HepG2 (cell line): ENCODE results near the gene PTPN18. TPM values are rescaled to one million over a fixed set of nuclear protein-coding genes. Genes with fewer than 3 reads are reported as not detected.

Source experiments
- ATAC-seq: fragments of 200-7000 bp; cut with Tn5 transposase; 3 replicates; pipeline ENCODE4 v1.9.1; 2020; ENCODE audit warnings: mild to moderate bottlenecking, moderate library complexity
- BruUV-seq: library from RNA; stranded (reverse); fragments of 400-500 nt; replicated peaks from 2 replicates; lab custom pipeline; 2021; lab: Mats Ljungman, UMichigan
- CTCF ChIA-PET: fragments of 300-600 bp; formaldehyde crosslinking; extraction: SDS; loops from one replicate; lab custom pipeline; 2021; ENCODE audit warnings: low total read pairs, inconsistent platforms, low intra/inter-chr PET ratio; lab: Yijun Ruan, JAX
- POLR2A ChIA-PET: fragments of 350-600 bp; sonication (Branson Sonifier 250); formaldehyde crosslinking; loops from one replicate; lab custom pipeline; 2020; ENCODE audit warnings: antibody characterized with exemption, inconsistent platforms; lab: Yijun Ruan, JAX
- DNase-seq: peaks from one replicate; pipeline ENCODE4 v3.0.0-alpha.2; 2015; ENCODE audit warnings: low spot score
- FAIRE-seq: peaks from 3 replicates; lab custom pipeline; 2011; peaks lifted over from hg19 to GRCh38; lab: Jason Lieb, UNC
- H2AFZ ChIP-seq: one replicate; pipeline ENCODE4 v1.6.1; 2011; ENCODE audit warnings: low read length, inconsistent platforms
- H3K27ac ChIP-seq: fragments of 300-600 bp; 3 replicates; pipeline ENCODE4 v1.8.0; 2011; ENCODE audit warnings: mixed run types, mild to moderate bottlenecking, mixed read lengths, low read length, inconsistent platforms; ENCODE audit not compliant: insufficient read depth; ENCODE audit errors: extremely low read length
- H3K27me3 ChIP-seq, 2 experiments: fragments of 200-600 bp in 1 of 2; 2 replicates in 1 of 2; 3 replicates in 1 of 2; pipeline versions ENCODE4 v1.6.0 to v1.8.0; 2011; ENCODE audit warnings: low read length in 2 of 2, mild to moderate bottlenecking in 2 of 2, moderate library complexity in 2 of 2, inconsistent platforms in 1 of 2; ENCODE audit not compliant: insufficient read depth in 2 of 2, control insufficient read depth in 1 of 2
- H3K36me3 ChIP-seq, 2 experiments: fragments of 200-600 bp in 1 of 2; replicated peaks in 1 of 2; 2 replicates in 1 of 2; 3 replicates in 1 of 2; pipeline versions ENCODE4 v1.5.1 to v1.8.0; 2011; ENCODE audit warnings: low read length in 2 of 2, inconsistent platforms in 1 of 2; ENCODE audit not compliant: insufficient read depth in 2 of 2, control insufficient read depth in 1 of 2
- H3K4me1 ChIP-seq: 2 replicates; pipeline ENCODE4 v1.5.1; 2012; ENCODE audit warnings: low read length, inconsistent platforms; ENCODE audit not compliant: insufficient read depth
- H3K4me2 ChIP-seq: 2 replicates; pipeline ENCODE4 v1.6.0; 2011; ENCODE audit warnings: low read depth, low read length, inconsistent platforms
- H3K4me3 ChIP-seq, 3 experiments: fragments of 200-600 bp in 1 of 3; sonication (generic), shearing (Covaris generic) in 1 of 3; replicated peaks in 1 of 3; 2 replicates each; pipeline ENCODE4 v1.5.1; 2011 to 2016; ENCODE audit warnings: low read length in 3 of 3, inconsistent platforms in 2 of 3, low read depth in 2 of 3, mild to moderate bottlenecking in 2 of 3, control low read depth in 1 of 3, mixed read lengths in 1 of 3; ENCODE audit not compliant: insufficient read depth in 1 of 3
- H3K79me2 ChIP-seq: one replicate; pipeline ENCODE4 v1.6.1; 2011; ENCODE audit warnings: low read length, inconsistent platforms; ENCODE audit not compliant: insufficient read depth
- H3K9ac ChIP-seq: 2 replicates; pipeline ENCODE4 v1.6.0; 2011; ENCODE audit warnings: mild to moderate bottlenecking, low read depth, low read length, inconsistent platforms; ENCODE audit not compliant: insufficient read depth
- H3K9me3 ChIP-seq: 2 replicates; pipeline ENCODE4 v1.5.1; 2012; ENCODE audit warnings: mild to moderate bottlenecking, low read length
- H4K20me1 ChIP-seq: 2 replicates; pipeline ENCODE4 v1.6.0; 2011; ENCODE audit warnings: inconsistent platforms, mild to moderate bottlenecking, low read length, moderate library complexity; ENCODE audit not compliant: insufficient read depth
- CHD4 ChIP-seq: fragments of 200-600 bp; sonication (generic); IDR thresholded peaks from 2 replicates; pipeline ENCODE4 v1.7.0; 2017; ENCODE audit warnings: mild to moderate bottlenecking, low read length, borderline replicate concordance
- RARG ChIP-seq: sonication (generic); formaldehyde crosslinking; IDR thresholded peaks from 2 replicates; pipeline ENCODE4 v1.4.0; 2020; ENCODE audit warnings: low read depth, mild to moderate bottlenecking, missing genetic modification reagents
- RNF2 ChIP-seq: fragments of 450-650 bp; conservative IDR thresholded peaks from 2 replicates; pipeline ENCODE4 v1.6.1; 2016; ENCODE audit warnings: low read depth
- TFE3 ChIP-seq: IDR thresholded peaks from 2 replicates; pipeline ENCODE4 v1.6.1; 2016
- ZFYVE20 ChIP-seq: sonication (generic); formaldehyde crosslinking; IDR thresholded peaks from 2 replicates; pipeline ENCODE4 v1.8.0; 2023; ENCODE audit warnings: low read depth, mild to moderate bottlenecking, moderate library complexity, missing genetic modification reagents, borderline replicate concordance
- ZKSCAN5 ChIP-seq: sonication (generic); formaldehyde crosslinking; IDR thresholded peaks from 2 replicates; pipeline ENCODE4 v1.5.1; 2020; ENCODE audit warnings: mild to moderate bottlenecking, missing genetic modification reagents
- ZKSCAN8 ChIP-seq: IDR thresholded peaks from 2 replicates; pipeline ENCODE4 v1.6.1; 2016; ENCODE audit warnings: borderline replicate concordance, missing genetic modification reagents, missing compliant biosample characterization
- ZNF263 ChIP-seq: sonication (generic); formaldehyde crosslinking; IDR thresholded peaks from 2 replicates; pipeline ENCODE4 v1.4.0; 2020; ENCODE audit warnings: missing genetic modification reagents
- ZUFSP ChIP-seq: sonication (generic); formaldehyde crosslinking; IDR thresholded peaks from 2 replicates; pipeline ENCODE4 v1.9.0; 2021; ENCODE audit warnings: missing genetic modification reagents, mild to moderate bottlenecking, borderline replicate concordance
- WGBS: methylation state at CpG from one replicate; pipeline ENCODE4 v1.1.6; 2017; ENCODE audit warnings: low lambda C conversion rate; 5-methylcytosine and 5-hydroxymethylcytosine counted together
- in situ Hi-C: cut with HindIII; loops from 2 replicates; pipeline ENCODE4 v1.10.0; 2017; ENCODE audit warnings: low pct_unique_long_range_greater_than_20kb; ENCODE audit not compliant: extremely low pct_ligation_motif_present
- intact Hi-C: fragments of 100-400 bp; cut with micrococcal nuclease; formaldehyde crosslinking; loops from one replicate; pipeline ENCODE4 v1.10.0; 2022; ENCODE audit not compliant: unreplicated experiment
- polyA plus RNA-seq, 8 experiments: library from polyadenylated mRNA; depleted of rRNA in 3 of 8; stranded (reverse) in 7 of 8; unstranded in 1 of 8; fragments of >200 nt; fragmentation: Illumina TruSeq in 4 of 8; extraction: Trizol in 4 of 8; gene quantifications; 2 replicates each; pipeline versions ENCODE4 v1.2.1 to v1.2.3, GENCODE V29; 2011 to 2016; ENCODE audit warnings: low read depth in 4 of 8, missing spikeins in 1 of 8, mixed read lengths in 1 of 8; ENCODE audit not compliant: insufficient read depth in 1 of 8
- total RNA-seq, 5 experiments: library from RNA; depleted of rRNA; stranded (reverse); fragments of >200 nt; fragmentation: Illumina TruSeq; extraction: Trizol; gene quantifications; 2 replicates each; pipeline ENCODE4 v1.2.3, GENCODE V29; 2016; ENCODE audit warnings: low read depth in 1 of 5
- TF ChIP-seq, protein P1 (sequence below): IDR thresholded peaks from 2 replicates; pipeline ENCODE4 v1.6.1; 2016; ENCODE audit warnings: low read depth
- TF ChIP-seq, protein P2 (sequence below): sonication (generic); formaldehyde crosslinking; IDR thresholded peaks from 2 replicates; pipeline ENCODE4 v1.5.0; 2020; ENCODE audit warnings: mild to moderate bottlenecking, missing genetic modification reagents, borderline replicate concordance

The PTPN18 gene
- total and polyA plus RNA-seq, 2 of the 13 experiments (the other 11 are each of a cell fraction or from before 2014, with no cell fraction given), result 14.8 to 39.6 TPM

GRCh38 chr2:130377491-130377890, 21.6 kb downstream of the PTPN18 start:
- Histone ChIP-seq H2AFZ (no peak overlapping the region), H3K9me3 (no peaks in the 10 kb centered on the region), H3K4me1 (no peaks in the 10 kb centered on the region), H3K4me3 (no peak overlapping the region), H4K20me1 (no peaks in the 10 kb centered on the region), H3K27me3 (peaks cover 4 to 21% of the 10 kb centered on the region in 2 experiments), H3K9ac (no peak overlapping the region), H3K27ac (no peak overlapping the region), H3K36me3 (no peaks in the 10 kb centered on the region), H3K4me2 (no peak overlapping the region), H3K79me2 (no peaks in the 10 kb centered on the region)
- ATAC-seq, result no peak
- WGBS, result 55% methylated on average over 5 of the region's 5 CpGs
- in situ Hi-C loops (no loop called here), intact Hi-C loops (no loop called here)
- CTCF ChIA-PET, result no interaction called here
- POLR2A ChIA-PET, result no interaction called here
- no peak for DNase-seq
- TF ChIP-seq, protein P1, sequence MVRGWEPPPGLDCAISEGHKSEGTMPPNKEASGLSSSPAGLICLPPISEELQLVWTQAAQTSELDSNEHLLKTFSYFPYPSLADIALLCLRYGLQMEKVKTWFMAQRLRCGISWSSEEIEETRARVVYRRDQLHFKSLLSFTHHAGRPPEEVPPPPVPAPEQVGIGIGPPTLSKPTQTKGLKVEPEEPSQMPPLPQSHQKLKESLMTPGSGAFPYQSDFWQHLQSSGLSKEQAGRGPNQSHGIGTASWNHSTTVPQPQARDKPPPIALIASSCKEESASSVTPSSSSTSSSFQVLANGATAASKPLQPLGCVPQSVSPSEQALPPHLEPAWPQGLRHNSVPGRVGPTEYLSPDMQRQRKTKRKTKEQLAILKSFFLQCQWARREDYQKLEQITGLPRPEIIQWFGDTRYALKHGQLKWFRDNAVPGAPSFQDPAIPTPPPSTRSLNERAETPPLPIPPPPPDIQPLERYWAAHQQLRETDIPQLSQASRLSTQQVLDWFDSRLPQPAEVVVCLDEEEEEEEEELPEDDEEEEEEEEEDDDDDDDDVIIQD (CRISPR knock-in tag), result no peak
- TF ChIP-seq RNF2, result no peak
- TF ChIP-seq CHD4, result no peak
- no peak for TF ChIP-seq ZFYVE20 (CRISPR knock-in tag)
- 0 out of 2 replicates have a peak, but pooled peaks have one; percentile 15 for TF ChIP-seq ZNF263
- no peak for FAIRE-seq
- no TSS peak for BruUV-seq

DNA sequence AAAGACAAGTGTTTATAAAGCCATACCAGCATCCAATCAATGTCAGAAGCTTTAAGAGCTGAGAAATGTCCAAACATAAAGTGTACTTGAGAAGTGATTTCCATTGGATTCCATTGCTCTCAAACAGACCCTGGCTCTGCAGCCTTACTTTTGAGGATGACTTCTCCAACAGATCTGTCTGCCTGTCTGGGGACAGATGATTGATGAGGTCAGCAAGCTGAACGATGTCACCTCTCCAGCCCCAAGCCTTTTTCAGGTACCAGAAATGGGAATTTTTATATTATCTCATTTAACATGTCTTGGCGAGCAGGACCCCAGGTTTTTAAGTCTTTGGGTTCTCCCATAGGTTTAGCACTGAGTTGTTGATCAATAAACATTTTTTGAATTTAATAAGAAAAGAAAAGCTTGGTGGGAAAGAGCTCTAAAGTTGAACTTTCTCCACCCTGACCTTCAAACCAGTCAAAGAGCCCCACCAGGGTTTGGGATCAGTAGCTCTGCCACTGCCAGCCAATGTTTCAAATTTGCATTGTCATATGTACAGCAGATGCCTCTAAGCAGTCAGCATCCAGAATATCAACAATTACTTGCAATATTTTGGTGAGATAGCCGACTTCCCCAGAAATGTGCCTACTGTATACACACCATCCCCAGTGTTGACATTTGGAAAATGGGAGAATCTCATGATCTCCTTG, 22.5 kb downstream of the PTPN18 start:
- FAIRE-seq, result no peak
- no peak overlapping the region for H3K4me3 ChIP-seq
- H3K4me1 ChIP-seq, result no peaks in the 10 kb centered on the region
- H4K20me1 ChIP-seq, result no peaks in the 10 kb centered on the region
- H3K9ac ChIP-seq, result no peak overlapping the region
- ATAC-seq, result no peak
- no TSS peak for BruUV-seq
- no peaks in the 10 kb centered on the region for H3K79me2 ChIP-seq
- under 1% methylated on average over 3 of the region's 3 CpGs for WGBS
- CTCF ChIA-PET, result no interaction called here
- H3K27me3 ChIP-seq, result peaks cover 4 to 27% of the 10 kb centered on the region in 2 experiments
- H3K36me3 ChIP-seq, result no peaks in the 10 kb centered on the region
- in situ Hi-C loops (no loop called here), intact Hi-C loops (no loop called here)
- no peaks in the 10 kb centered on the region for H3K9me3 ChIP-seq
- H3K27ac ChIP-seq, result no peak overlapping the region
- no peak overlapping the region for H2AFZ ChIP-seq
- POLR2A ChIA-PET, result no interaction called here
- no peak for DNase-seq
- no peak overlapping the region for H3K4me2 ChIP-seq
- TF ChIP-seq ZKSCAN8 (CRISPR knock-in tag), result 0 out of 2 replicates have a peak, but pooled peaks have one; percentile 75
- no peak for TF ChIP-seq TFE3 (CRISPR knock-in tag)
- no peak for TF ChIP-seq ZKSCAN5 (CRISPR knock-in tag)
- no peak for TF ChIP-seq RARG
- no peak for TF ChIP-seq ZUFSP (CRISPR knock-in tag)
- TF ChIP-seq, protein P2, sequence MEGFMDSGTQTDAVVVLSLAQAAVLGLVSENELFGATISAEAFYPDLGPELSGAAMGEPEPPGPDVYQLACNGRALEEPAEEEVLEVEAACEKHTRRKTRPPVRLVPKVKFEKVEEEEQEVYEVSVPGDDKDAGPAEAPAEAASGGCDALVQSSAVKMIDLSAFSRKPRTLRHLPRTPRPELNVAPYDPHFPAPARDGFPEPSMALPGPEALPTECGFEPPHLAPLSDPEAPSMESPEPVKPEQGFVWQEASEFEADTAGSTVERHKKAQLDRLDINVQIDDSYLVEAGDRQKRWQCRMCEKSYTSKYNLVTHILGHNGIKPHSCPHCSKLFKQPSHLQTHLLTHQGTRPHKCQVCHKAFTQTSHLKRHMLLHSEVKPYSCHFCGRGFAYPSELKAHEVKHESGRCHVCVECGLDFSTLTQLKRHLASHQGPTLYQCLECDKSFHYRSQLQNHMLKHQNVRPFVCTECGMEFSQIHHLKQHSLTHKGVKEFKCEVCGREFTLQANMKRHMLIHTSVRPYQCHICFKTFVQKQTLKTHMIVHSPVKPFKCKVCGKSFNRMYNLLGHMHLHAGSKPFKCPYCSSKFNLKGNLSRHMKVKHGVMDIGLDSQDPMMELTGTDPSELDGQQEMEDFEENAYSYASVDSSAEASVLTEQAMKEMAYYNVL (CRISPR knock-in tag), result no peak
